Right atrium auricular region (tissue), 2 donors: Measurements from ENCODE around the gene CTNNB1. TPM values are rescaled to one million over a fixed set of nuclear protein-coding genes. Genes with fewer than 3 reads are reported as not detected.

ENCODE experiments used
- DNase-seq: peaks from one replicate; pipeline ENCODE4 v3.0.0-alpha.2; 2019; ENCODE audit warnings: low spot score
- H3K27ac ChIP-seq, 2 donors: fragments of 200-600 bp; sonication (generic); 1 replicate in 1 of 2; 2 replicates in 1 of 2; pipeline ENCODE4 v1.5.1; 2016 to 2019
- H3K27me3 ChIP-seq, 2 donors: fragments of 200-600 bp; sonication (generic); one replicate each; pipeline versions ENCODE4 v1.5.1 to v1.6.0; 2017 to 2019
- H3K36me3 ChIP-seq: fragments of 200-600 bp; sonication (generic); one replicate; pipeline ENCODE4 v1.5.1; 2016
- H3K4me1 ChIP-seq, 2 donors: fragments of 200-600 bp; sonication (generic); one replicate each; pipeline versions ENCODE4 v1.5.1 to v1.6.0; 2017 to 2019
- H3K4me3 ChIP-seq, 2 donors: fragments of 200-600 bp; sonication (generic); 1 replicate in 1 of 2; 2 replicates in 1 of 2; pipeline ENCODE4 v1.5.1; 2017 to 2019; ENCODE audit warnings: mild to moderate bottlenecking in 1 of 2, moderate library complexity in 1 of 2
- H3K9me3 ChIP-seq, 2 donors: fragments of 200-600 bp; sonication (generic); one replicate each; pipeline ENCODE4 v1.5.1; 2019
- CTCF ChIP-seq, 2 donors: fragments of 200-600 bp; sonication (generic); IDR thresholded peaks; one replicate each; pipeline ENCODE4 v1.5.1; 2019; ENCODE audit warnings: antibody characterized with exemption in 2 of 2
- total RNA-seq, 2 donors: library from RNA; depleted of rRNA; stranded (reverse); fragments of >200 nt; gene quantifications; one replicate each; pipeline ENCODE4 v1.1.0, GENCODE V29; 2016

Gene CTNNB1
- total RNA-seq, 2 donors from 2014 or later, result 156 to 261 TPM

- Histone ChIP-seq H3K4me1 (peaks cover 0 to 74% of the 10 kb centered on the region in 2 donors), H3K27me3 (no peaks in the 10 kb centered on the region), H3K4me3 (no peak overlapping the region), H3K9me3 (no peaks in the 10 kb centered on the region), H3K27ac (peak overlapping the region; percentile 28 to 94), H3K36me3 (no peaks in the 10 kb centered on the region)
- no peak for DNase-seq
- peak in 1 of 2 donors; percentile 63 for TF ChIP-seq CTCF (IDR thresholded peaks at IDR 0.05)
Observed at GRCh38 chr3:41202834-41203345, 3.6 kb downstream of the CTNNB1 start.

- Histone ChIP-seq H3K27ac (no peak overlapping the region), H3K4me3 (no peak overlapping the region)
Observed at GRCh38 chr3:41204369-41204768, 5.1 kb downstream of the CTNNB1 start.

GRCh38 chr3:41205591-41205990 is 6.3 kb downstream of the CTNNB1 start:
- no peaks in the 10 kb centered on the region for H3K9me3 ChIP-seq
- H3K4me3 ChIP-seq, result no peak overlapping the region
- H3K36me3 ChIP-seq, result no peaks in the 10 kb centered on the region
- no peak for TF ChIP-seq CTCF (IDR thresholded peaks at IDR 0.05)
- no peak overlapping the region for H3K27ac ChIP-seq
- H3K27me3 ChIP-seq, result no peaks in the 10 kb centered on the region
- no peak for DNase-seq
- peaks cover 0 to 85% of the 10 kb centered on the region in 2 donors for H3K4me1 ChIP-seq

More at GRCh38 chr3:41204369-41204768, 5.1 kb downstream of the CTNNB1 start:
- TF ChIP-seq CTCF (IDR thresholded peaks at IDR 0.05), result no peak
- H3K9me3 ChIP-seq, result no peaks in the 10 kb centered on the region
- H3K4me1 ChIP-seq, result peaks cover 0 to 82% of the 10 kb centered on the region in 2 donors
- H3K27me3 ChIP-seq, result no peaks in the 10 kb centered on the region
- H3K36me3 ChIP-seq, result no peaks in the 10 kb centered on the region
- DNase-seq, result no peak

GRCh38 chr3:41207355-41207754 is 8.1 kb downstream of the CTNNB1 start:
- no peak for TF ChIP-seq CTCF (IDR thresholded peaks at IDR 0.05)
- no peak for DNase-seq
- H3K4me3 ChIP-seq, result no peak overlapping the region
- H3K36me3 ChIP-seq, result no peaks in the 10 kb centered on the region
- no peak overlapping the region for H3K27ac ChIP-seq
- peaks cover 0 to 77% of the 10 kb centered on the region in 2 donors for H3K4me1 ChIP-seq
- H3K27me3 ChIP-seq, result no peaks in the 10 kb centered on the region
- no peaks in the 10 kb centered on the region for H3K9me3 ChIP-seq

- Histone ChIP-seq H3K36me3 (no peaks in the 10 kb centered on the region), H3K4me1 (peaks cover 0 to 77% of the 10 kb centered on the region in 2 donors), H3K27ac (no peak overlapping the region), H3K9me3 (no peaks in the 10 kb centered on the region), H3K4me3 (no peak overlapping the region), H3K27me3 (no peaks in the 10 kb centered on the region)
- no peak for DNase-seq
- TF ChIP-seq CTCF (IDR thresholded peaks at IDR 0.05), result no peak
Observed at GRCh38 chr3:41208507-41209220, 9.4 kb downstream of the CTNNB1 start.
